ENCODE results near the gene PCK1.

PCK1 gene

GRCh38 chr20:57587278-57587988 lies 26.5 kb downstream of the PCK1 start:
- DNase-seq (ENCODE audit: extremely low read depth in 1 of 2, low read depth in 1 of 2) = no peak

- DNase-seq (ENCODE audit: extremely low read depth in 1 of 2, low read depth in 1 of 2) = no peak
Measured at GRCh38 chr20:57587989-57588377, 27.1 kb downstream of the PCK1 start.

GRCh38 chr20:57588596-57588995 lies 27.7 kb downstream of the PCK1 start:
- no peak for DNase-seq (ENCODE audit: extremely low read depth in 1 of 2, low read depth in 1 of 2)

GRCh38 chr20:57589123-57589727 lies 28.3 kb downstream of the PCK1 start:
- DNase-seq (ENCODE audit: extremely low read depth in 1 of 2, low read depth in 1 of 2) = no peak

GRCh38 chr20:57589728-57590484 lies 29.0 kb downstream of the PCK1 start:
- no peak for DNase-seq (ENCODE audit: extremely low read depth in 1 of 2, low read depth in 1 of 2)

- no peak for DNase-seq (ENCODE audit: extremely low read depth in 1 of 2, low read depth in 1 of 2)
Measured at GRCh38 chr20:57590485-57591288, 29.8 kb downstream of the PCK1 start.

GRCh38 chr20:57591289-57592229 lies 30.6 kb downstream of the PCK1 start:
- no peak for DNase-seq (ENCODE audit: extremely low read depth in 1 of 2, low read depth in 1 of 2)

- no peak for DNase-seq (ENCODE audit: extremely low read depth in 1 of 2, low read depth in 1 of 2)
Measured at GRCh38 chr20:57592263-57593092, 31.6 kb downstream of the PCK1 start.

- no peak for DNase-seq (ENCODE audit: extremely low read depth in 1 of 2, low read depth in 1 of 2)
Measured at GRCh38 chr20:57593134-57593886, 32.4 kb downstream of the PCK1 start.

GRCh38 chr20:57594092-57594951 lies 33.4 kb downstream of the PCK1 start:
- peak in 1 of 2 donors; percentile 41 for DNase-seq (ENCODE audit: extremely low read depth in 1 of 2, low read depth in 1 of 2)

GRCh38 chr20:57595041-57596030 lies 34.4 kb downstream of the PCK1 start:
- no peak for DNase-seq (ENCODE audit: extremely low read depth in 1 of 2, low read depth in 1 of 2)

GRCh38 chr20:57596358-57596757 lies 35.4 kb downstream of the PCK1 start:
- no peak for DNase-seq (ENCODE audit: extremely low read depth in 1 of 2, low read depth in 1 of 2)

- peak; percentile 32 to 67 for DNase-seq (ENCODE audit: extremely low read depth in 1 of 2, low read depth in 1 of 2)
Measured at GRCh38 chr20:57596998-57597939, 36.4 kb downstream of the PCK1 start.

- DNase-seq (ENCODE audit: extremely low read depth in 1 of 2, low read depth in 1 of 2) = no peak
Measured at GRCh38 chr20:57598060-57598459, 37.1 kb downstream of the PCK1 start.

GRCh38 chr20:57598491-57598890 lies 37.6 kb downstream of the PCK1 start:
- DNase-seq (ENCODE audit: extremely low read depth in 1 of 2, low read depth in 1 of 2) = no peak

Data from activated CD8-positive, alpha-beta memory T cell treated with anti-CD3 and anti-CD28 coated beads for 1 hour (primary cell).